Hepatocyte (in vitro differentiated cells): ENCODE results near the gene MEOX1.

ENCODE experiments used
- CTCF ChIP-seq: fragments of 200-600 bp; sonication (generic); IDR thresholded peaks from 2 replicates; pipeline ENCODE4 v1.5.1; 2016; ENCODE audit warnings: antibody characterized with exemption, mild to moderate bottlenecking; ENCODE audit not compliant: poor library complexity
- EZH2phosphoT487 ChIP-seq: fragments of 200-600 bp; sonication (generic); IDR thresholded peaks from one replicate; pipeline ENCODE4 v1.6.1; 2018; ENCODE audit warnings: antibody characterized with exemption, mild to moderate bottlenecking, low read depth, moderate library complexity; ENCODE audit not compliant: unreplicated experiment, severe bottlenecking

- TF ChIP-seq CTCF, result no peak
- TF ChIP-seq EZH2phosphoT487, result no peak
Observed at GRCh38 chr17:43634591-43635125, 27.1 kb downstream of the MEOX1 start.
